ENCODE results near the gene CPEB1. TPM values are rescaled to one million over a fixed set of nuclear protein-coding genes. Genes with fewer than 3 reads are reported as not detected.

The CPEB1 gene
- 4.7 TPM for polyA plus RNA-seq (2013, experiment 1 of 4)
- polyA plus RNA-seq (2013, experiment 2 of 4) = 5.7 TPM
- polyA plus RNA-seq (2013, experiment 3 of 4) = 3.2 TPM
- polyA plus RNA-seq (2013, experiment 4 of 4) = 5.3 TPM

DNA sequence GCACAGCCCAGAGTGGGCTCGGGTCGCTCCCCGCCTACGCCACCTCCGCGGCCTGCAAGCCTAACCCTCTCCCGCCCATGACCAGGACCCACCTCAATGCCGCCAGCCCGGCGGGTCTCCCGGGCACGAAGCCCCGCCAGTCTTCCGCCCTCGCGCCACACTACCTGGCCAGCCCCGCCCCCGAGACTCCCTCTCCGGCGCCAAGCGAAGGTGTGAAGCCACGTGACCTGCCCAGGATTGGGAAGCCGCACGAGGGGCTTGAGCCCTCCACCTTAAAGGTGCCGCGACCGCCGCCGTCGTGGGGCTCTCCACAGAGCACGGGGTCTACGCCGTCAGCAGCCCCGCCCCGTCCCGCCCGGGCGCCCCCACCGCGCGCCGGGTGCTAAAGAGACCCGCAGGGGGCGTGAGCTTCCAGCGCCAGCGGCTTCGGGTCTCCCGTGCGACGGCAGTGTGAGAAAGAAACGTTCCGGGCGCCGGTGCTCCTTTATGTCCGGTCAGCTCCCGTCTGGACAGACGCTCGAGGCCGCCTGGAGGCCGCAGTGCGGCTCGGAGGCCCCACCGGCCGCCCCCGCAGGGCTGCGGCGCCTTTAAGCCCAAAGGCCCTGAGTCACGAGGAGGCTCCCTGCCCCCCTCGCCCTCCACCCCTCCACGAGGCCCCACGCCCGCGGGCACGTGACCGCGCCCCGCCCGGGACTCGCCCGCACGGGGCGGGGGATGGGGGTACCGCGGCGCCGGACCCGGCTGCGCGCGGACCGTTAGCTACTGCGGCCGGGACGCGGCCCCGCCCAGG, at the start of gene CPEB1:
CPEB1 (minus strand) TSS at position 319 of the 790 bp plus-strand sequence. CDS start 18,904 bp downstream, outside the sequence.
- Histone ChIP-seq H3K36me3 (ENCODE audit: control insufficient read depth, insufficient read depth, low read length) (no peaks in the 10 kb centered on the region), H3K9me3 (ENCODE audit: control insufficient read depth, low read length) (no peaks in the 10 kb centered on the region), H3K4me3 (ENCODE audit: insufficient read depth, low read depth, low read length) (peak within 1 kb of the TSS; percentile 28), H3K27me3 (ENCODE audit: control insufficient read depth, insufficient read depth, low read length, poor library complexity, severe bottlenecking) (peaks cover 74% of the 10 kb centered on the region), H3K4me1 (ENCODE audit: control insufficient read depth, insufficient read depth, low read length) (peaks cover 12% of the 10 kb centered on the region), H3K27ac (ENCODE audit: insufficient read depth, low read depth, low read length, poor library complexity, severe bottlenecking) (no peak within 1 kb of the TSS)
- WGBS, 2 experiments = 15 to 18% methylated on average over 96 of the region's 96 CpGs

DNA sequence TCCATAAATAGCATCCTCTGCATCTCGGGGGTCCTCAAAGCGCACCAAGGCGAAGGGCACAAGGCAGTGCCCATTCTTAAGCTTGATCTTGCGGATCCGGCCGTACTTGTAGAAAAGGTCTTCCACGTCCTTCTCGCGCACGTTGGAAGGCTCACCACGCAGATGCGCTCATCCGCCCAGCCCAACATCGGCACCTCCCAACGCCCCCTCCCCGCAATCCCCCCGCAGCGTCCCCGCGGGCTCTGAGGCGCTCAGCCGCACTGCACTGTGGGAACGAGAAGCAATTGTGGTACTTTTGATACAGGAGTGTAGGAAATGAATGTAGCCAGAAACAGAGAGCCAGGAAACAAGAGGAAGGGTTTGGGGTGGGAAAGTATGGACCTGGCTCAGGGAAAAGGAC, 45.0 kb upstream of the CPEB1 start:
- Histone ChIP-seq H3K27ac (ENCODE audit: insufficient read depth, low read depth, low read length, poor library complexity, severe bottlenecking) (no peak overlapping the region), H3K36me3 (ENCODE audit: control insufficient read depth, insufficient read depth, low read length) (no peaks in the 10 kb centered on the region), H3K4me3 (ENCODE audit: insufficient read depth, low read depth, low read length) (no peak overlapping the region), H3K4me1 (ENCODE audit: control insufficient read depth, insufficient read depth, low read length) (no peaks in the 10 kb centered on the region), H3K9me3 (ENCODE audit: control insufficient read depth, low read length) (no peaks in the 10 kb centered on the region), H3K27me3 (ENCODE audit: control insufficient read depth, insufficient read depth, low read length, poor library complexity, severe bottlenecking) (no peaks in the 10 kb centered on the region)
- WGBS, 2 experiments = 93 to 96% methylated on average over 23 of the region's 23 CpGs

DNA sequence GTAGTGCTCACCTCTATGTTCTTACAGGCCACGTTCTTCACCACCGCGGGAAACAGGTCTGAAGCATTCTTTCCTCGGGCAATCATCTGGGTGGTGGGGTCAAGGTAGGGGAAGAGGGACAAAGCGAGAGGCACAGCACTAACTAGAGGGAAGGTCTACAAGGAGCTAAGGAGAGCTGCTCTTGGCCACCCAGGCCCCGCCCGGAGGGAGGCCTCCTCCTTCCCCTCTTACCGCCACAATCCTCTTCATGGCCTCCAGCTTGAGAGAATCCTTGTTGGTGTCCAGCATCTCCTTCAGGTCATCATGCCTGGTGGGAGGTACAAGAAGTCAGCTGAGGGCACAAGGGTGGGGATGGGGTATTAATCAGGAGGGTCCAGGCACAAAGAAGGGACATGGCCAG, 42.0 kb upstream of the CPEB1 start:
- Histone ChIP-seq H3K27me3 (ENCODE audit: control insufficient read depth, insufficient read depth, low read length, poor library complexity, severe bottlenecking) (no peaks in the 10 kb centered on the region), H3K27ac (ENCODE audit: insufficient read depth, low read depth, low read length, poor library complexity, severe bottlenecking) (no peak overlapping the region), H3K36me3 (ENCODE audit: control insufficient read depth, insufficient read depth, low read length) (no peaks in the 10 kb centered on the region), H3K4me1 (ENCODE audit: control insufficient read depth, insufficient read depth, low read length) (no peaks in the 10 kb centered on the region), H3K9me3 (ENCODE audit: control insufficient read depth, low read length) (no peaks in the 10 kb centered on the region), H3K4me3 (ENCODE audit: insufficient read depth, low read depth, low read length) (no peak overlapping the region)
- 92 to 94% methylated on average over 8 of the region's 8 CpGs for WGBS, 2 experiments

DNA sequence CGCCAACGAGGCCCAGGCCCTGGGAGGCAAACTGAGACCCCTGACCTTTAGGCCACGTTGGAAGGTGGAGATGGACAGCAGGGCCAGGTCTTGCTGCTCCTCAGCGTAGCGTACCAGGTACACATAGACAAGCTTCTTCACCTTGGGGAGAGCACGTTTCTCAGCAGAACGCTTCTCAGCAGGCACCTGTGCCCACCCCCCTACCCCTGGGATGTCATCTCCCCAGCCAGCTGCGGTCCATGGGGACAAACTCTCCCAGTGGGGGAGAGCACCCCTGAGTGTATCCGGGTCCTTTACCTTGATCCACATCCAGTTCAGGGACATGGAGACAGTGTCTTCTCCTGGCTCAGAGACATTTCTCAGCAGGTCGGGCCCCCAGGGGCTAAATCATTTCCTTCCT, 41.5 kb upstream of the CPEB1 start:
- WGBS, 2 experiments = 91 to 95% methylated on average over 10 of the region's 10 CpGs
- Histone ChIP-seq H3K27ac (ENCODE audit: insufficient read depth, low read depth, low read length, poor library complexity, severe bottlenecking) (no peak overlapping the region), H3K9me3 (ENCODE audit: control insufficient read depth, low read length) (no peaks in the 10 kb centered on the region), H3K4me1 (ENCODE audit: control insufficient read depth, insufficient read depth, low read length) (no peaks in the 10 kb centered on the region), H3K27me3 (ENCODE audit: control insufficient read depth, insufficient read depth, low read length, poor library complexity, severe bottlenecking) (no peaks in the 10 kb centered on the region), H3K36me3 (ENCODE audit: control insufficient read depth, insufficient read depth, low read length) (no peaks in the 10 kb centered on the region), H3K4me3 (ENCODE audit: insufficient read depth, low read depth, low read length) (no peak overlapping the region)

DNA sequence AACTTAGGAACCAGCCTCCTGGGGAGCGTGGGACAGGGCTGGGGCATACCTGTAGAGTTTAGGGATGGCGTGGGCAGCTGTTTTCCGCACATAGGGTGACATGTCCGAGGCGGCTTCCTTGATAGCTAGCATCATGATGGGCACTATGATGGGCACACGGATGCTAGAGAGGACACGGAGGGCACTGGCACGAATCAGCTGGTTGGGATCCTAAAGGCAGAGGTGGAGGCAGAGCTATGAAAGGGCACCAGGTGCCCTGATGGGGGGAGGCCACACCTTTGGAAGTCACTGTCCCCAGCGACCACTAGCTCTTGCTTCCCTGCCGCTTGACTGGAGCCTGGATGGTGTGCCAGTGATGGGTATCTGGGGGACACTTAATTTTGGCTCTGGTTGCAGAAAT, 34.2 kb upstream of the CPEB1 start:
- peaks cover 52% of the 10 kb centered on the region for H3K27me3 ChIP-seq (ENCODE audit: control insufficient read depth, insufficient read depth, low read length, poor library complexity, severe bottlenecking)
- no peaks in the 10 kb centered on the region for H3K4me1 ChIP-seq (ENCODE audit: control insufficient read depth, insufficient read depth, low read length)
- no peaks in the 10 kb centered on the region for H3K36me3 ChIP-seq (ENCODE audit: control insufficient read depth, insufficient read depth, low read length)
- H3K9me3 ChIP-seq (ENCODE audit: control insufficient read depth, low read length) = no peaks in the 10 kb centered on the region
- WGBS, 2 experiments = 92 to 93% methylated on average over 10 of the region's 10 CpGs
- no peak overlapping the region for H3K4me3 ChIP-seq (ENCODE audit: insufficient read depth, low read depth, low read length)
- no peak overlapping the region for H3K27ac ChIP-seq (ENCODE audit: insufficient read depth, low read depth, low read length, poor library complexity, severe bottlenecking)

DNA sequence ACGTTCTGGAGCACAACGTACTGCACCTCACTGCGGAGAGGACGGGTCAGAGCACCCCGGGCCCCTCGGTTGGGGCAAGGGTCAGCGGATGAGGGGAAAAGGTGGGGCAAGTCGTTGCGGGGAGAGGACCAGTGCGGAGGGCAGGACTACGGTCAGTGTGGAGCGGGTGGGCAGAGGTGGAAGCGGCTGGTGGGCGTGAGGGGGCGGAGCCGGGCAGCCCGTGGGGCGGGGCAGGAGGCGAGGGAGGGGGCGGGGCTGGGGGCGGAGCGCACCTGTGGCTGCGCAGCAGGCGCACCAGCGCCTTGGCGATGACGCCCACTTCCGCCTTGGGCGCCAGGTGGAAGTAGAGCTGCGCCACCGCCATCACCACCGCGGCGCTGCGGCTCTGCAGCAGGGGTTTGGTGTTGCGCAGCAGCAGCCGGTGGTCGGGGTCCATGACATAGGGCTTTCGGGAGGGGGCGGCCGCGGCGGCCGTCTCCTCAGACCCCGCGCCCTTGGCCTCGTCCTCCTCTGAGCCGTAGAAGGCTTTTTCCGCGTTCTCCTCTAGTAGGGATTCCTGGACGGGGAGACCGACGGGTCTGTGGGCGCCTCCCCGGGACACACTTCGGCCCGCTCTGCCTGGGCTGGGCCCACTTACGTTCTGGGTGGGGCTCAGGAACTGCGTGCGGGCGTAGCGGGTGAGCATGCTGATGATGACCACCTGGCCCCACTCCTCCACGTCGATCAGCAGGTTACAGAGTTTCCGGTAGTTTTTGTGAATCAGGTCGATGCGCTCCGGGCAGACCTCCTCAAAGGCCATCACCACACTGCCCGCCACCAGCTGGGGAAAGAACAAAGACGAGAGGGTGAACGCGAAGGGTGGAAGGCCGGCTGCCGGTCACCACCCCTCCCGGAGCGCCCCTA, 33.3 kb upstream of the CPEB1 start:
- no peaks in the 10 kb centered on the region for H3K9me3 ChIP-seq (ENCODE audit: control insufficient read depth, low read length)
- H3K27ac ChIP-seq (ENCODE audit: insufficient read depth, low read depth, low read length, poor library complexity, severe bottlenecking) = no peak overlapping the region
- no peaks in the 10 kb centered on the region for H3K36me3 ChIP-seq (ENCODE audit: control insufficient read depth, insufficient read depth, low read length)
- 3 to 5% methylated on average over 76 of the region's 76 CpGs for WGBS, 2 experiments
- H3K4me3 ChIP-seq (ENCODE audit: insufficient read depth, low read depth, low read length) = peak overlapping the region; percentile 40
- H3K4me1 ChIP-seq (ENCODE audit: control insufficient read depth, insufficient read depth, low read length) = no peaks in the 10 kb centered on the region
- H3K27me3 ChIP-seq (ENCODE audit: control insufficient read depth, insufficient read depth, low read length, poor library complexity, severe bottlenecking) = peaks cover 52% of the 10 kb centered on the region

DNA sequence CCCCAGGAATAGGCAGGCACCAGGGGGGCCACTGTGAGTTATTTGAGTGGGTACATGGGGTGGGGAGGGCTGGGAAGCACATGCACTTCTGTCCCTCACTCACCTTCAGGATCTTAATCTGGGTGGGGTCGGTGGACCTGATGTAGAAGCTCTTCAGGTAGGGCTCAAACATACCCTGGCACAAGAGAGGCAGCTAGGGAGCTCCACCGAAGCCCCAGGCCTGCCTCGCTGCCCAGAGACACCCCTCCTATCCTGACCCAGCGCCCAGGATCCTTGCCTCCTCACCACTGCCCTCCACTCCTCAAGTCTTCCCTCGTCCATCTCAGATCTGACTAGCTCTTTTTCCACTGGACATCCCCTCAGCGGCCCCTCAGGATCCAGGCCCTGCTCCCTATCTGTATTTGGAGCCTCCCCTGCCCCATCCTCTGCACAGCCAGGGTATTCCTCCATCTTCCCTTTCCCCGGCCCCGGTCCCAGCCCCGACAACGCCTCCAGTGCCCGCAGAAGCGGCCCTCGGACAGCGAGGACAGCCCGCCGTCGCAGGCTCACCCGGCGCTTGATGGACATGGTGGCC, 32.5 kb upstream of the CPEB1 start:
- 30 to 34% methylated on average over 19 of the region's 19 CpGs for WGBS, 2 experiments
- Histone ChIP-seq H3K9me3 (ENCODE audit: control insufficient read depth, low read length) (no peaks in the 10 kb centered on the region), H3K36me3 (ENCODE audit: control insufficient read depth, insufficient read depth, low read length) (no peaks in the 10 kb centered on the region), H3K4me1 (ENCODE audit: control insufficient read depth, insufficient read depth, low read length) (no peaks in the 10 kb centered on the region), H3K27ac (ENCODE audit: insufficient read depth, low read depth, low read length, poor library complexity, severe bottlenecking) (no peak overlapping the region), H3K4me3 (ENCODE audit: insufficient read depth, low read depth, low read length) (peak overlapping the region; percentile 40), H3K27me3 (ENCODE audit: control insufficient read depth, insufficient read depth, low read length, poor library complexity, severe bottlenecking) (peaks cover 52% of the 10 kb centered on the region)

DNA sequence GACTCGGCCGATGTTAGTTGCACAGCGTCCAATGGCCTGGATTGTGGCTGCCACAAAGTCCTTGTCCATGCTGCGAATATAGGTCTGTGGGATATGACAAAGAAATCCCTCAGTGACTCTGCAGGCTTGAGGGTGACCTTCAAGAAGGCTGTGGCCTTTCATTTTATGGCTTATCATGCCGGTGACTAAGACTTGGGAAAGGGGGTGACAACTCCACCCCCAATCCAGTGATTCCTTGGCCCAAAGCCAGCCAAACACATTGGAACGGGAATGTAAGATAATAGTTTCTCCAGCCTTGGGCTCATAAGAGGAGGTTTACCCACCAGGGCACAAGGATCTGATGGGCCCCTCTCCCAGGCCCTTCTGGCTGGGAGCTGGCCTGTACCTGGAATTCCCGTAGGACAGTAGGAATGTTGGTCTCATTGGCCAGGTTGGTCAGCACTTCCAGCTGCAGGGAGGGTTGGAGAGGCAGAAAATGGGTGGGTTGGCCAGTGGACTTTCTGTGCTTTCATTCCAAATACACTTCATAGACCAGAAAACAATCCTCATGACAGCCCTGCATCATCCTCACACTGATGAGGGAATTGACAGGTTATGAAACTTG, 30.7 kb upstream of the CPEB1 start:
- no peak overlapping the region for H3K4me3 ChIP-seq (ENCODE audit: insufficient read depth, low read depth, low read length)
- no peaks in the 10 kb centered on the region for H3K36me3 ChIP-seq (ENCODE audit: control insufficient read depth, insufficient read depth, low read length)
- H3K9me3 ChIP-seq (ENCODE audit: control insufficient read depth, low read length) = no peaks in the 10 kb centered on the region
- no peak overlapping the region for H3K27ac ChIP-seq (ENCODE audit: insufficient read depth, low read depth, low read length, poor library complexity, severe bottlenecking)
- 90 to 94% methylated on average over 7 of the region's 7 CpGs for WGBS, 2 experiments
- no peaks in the 10 kb centered on the region for H3K4me1 ChIP-seq (ENCODE audit: control insufficient read depth, insufficient read depth, low read length)
- H3K27me3 ChIP-seq (ENCODE audit: control insufficient read depth, insufficient read depth, low read length, poor library complexity, severe bottlenecking) = peaks cover 52% of the 10 kb centered on the region

DNA sequence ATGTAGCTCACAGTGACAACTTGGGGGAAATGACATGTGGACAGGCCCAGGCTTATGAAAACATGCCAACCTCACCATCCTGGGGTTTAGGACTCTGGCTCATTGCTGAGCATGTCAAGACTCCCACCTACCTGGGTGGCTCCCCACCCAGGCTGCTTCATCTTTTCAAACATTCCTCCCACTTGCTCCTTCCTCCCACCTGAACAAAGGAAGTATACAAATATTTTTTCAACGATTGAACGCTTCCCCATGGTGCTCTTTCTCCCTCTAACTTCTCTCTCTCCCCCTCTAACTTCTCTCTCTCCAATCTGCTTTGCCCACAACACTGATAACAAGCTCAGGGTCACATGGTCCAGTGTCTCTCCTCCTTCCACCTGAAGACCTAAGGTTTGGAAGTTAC, 27.7 kb upstream of the CPEB1 start:
- Histone ChIP-seq H3K27me3 (ENCODE audit: control insufficient read depth, insufficient read depth, low read length, poor library complexity, severe bottlenecking) (peaks cover 27% of the 10 kb centered on the region), H3K4me3 (ENCODE audit: insufficient read depth, low read depth, low read length) (no peak overlapping the region), H3K9me3 (ENCODE audit: control insufficient read depth, low read length) (no peaks in the 10 kb centered on the region), H3K4me1 (ENCODE audit: control insufficient read depth, insufficient read depth, low read length) (no peaks in the 10 kb centered on the region), H3K36me3 (ENCODE audit: control insufficient read depth, insufficient read depth, low read length) (no peaks in the 10 kb centered on the region), H3K27ac (ENCODE audit: insufficient read depth, low read depth, low read length, poor library complexity, severe bottlenecking) (no peak overlapping the region)
- WGBS, 2 experiments = 82 to 91% methylated on average over 2 of the region's 2 CpGs

All from ectodermal cell (in vitro differentiated cells).